Jurkat, Clone E6-1 (cell line): ENCODE results near the gene WFDC10A. TPM values are rescaled to one million over a fixed set of nuclear protein-coding genes. Genes with fewer than 3 reads are reported as not detected.
"Not testable (repeated sequence)": the region's sequence is repeated elsewhere in the genome, so short reads cannot be mapped to it uniquely, and the experiment has no call there.

Experiments
- DNase-seq: peaks from one replicate; pipeline ENCODE4 v3.0.0-alpha.2; 2011; ENCODE audit warnings: low read depth, low spot score
- H3K4me3 ChIP-seq: 2 replicates; pipeline ENCODE4 v1.5.1; 2011; ENCODE audit warnings: mild to moderate bottlenecking, low read length, control low read depth, moderate library complexity
- polyA plus RNA-seq: library from polyadenylated mRNA; unstranded; fragments of >200 nt; gene quantifications from one replicate; pipeline ENCODE4 v1.2.1, GENCODE V29; 2012; ENCODE audit warnings: missing spikeins; ENCODE audit not compliant: insufficient read length, insufficient read depth

WFDC10A gene
- polyA plus RNA-seq: not detected

DNA sequence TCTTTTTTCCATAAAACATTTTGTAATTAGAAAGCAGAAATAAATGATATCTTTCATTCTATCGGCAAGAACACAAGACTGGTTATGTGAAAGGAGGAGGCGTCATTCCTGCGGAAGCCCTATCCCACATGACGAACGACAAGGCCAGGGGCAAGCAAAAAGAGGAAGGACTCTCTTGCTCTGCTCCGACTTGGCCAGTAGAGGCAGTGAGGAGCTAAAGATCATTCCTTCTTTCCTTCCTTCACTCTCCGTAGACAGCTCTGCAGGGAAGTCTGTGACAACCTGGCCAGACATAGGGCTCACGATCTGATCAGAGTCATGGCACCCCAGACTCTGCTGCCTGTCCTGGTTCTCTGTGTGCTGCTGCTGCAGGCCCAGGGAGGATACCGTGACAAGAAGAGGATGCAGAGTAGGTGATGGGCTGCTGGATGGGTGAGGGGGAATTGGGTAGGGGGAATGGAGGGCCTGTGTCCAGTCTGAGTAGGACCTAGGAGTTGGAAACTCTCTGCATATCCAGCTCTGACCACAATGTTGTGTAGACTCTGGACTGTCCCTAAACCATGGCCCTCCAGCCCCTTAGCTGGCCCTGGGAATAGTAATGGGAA is at the start of gene WFDC10A:
TSS of gene WFDC10A (plus strand) at position 244 of the 605 bp plus-strand sequence. CDS start at position 319, 75 bp downstream.
- H3K4me3 ChIP-seq: no peak within 1 kb of the TSS
- DNase-seq: peak; percentile 58

DNA sequence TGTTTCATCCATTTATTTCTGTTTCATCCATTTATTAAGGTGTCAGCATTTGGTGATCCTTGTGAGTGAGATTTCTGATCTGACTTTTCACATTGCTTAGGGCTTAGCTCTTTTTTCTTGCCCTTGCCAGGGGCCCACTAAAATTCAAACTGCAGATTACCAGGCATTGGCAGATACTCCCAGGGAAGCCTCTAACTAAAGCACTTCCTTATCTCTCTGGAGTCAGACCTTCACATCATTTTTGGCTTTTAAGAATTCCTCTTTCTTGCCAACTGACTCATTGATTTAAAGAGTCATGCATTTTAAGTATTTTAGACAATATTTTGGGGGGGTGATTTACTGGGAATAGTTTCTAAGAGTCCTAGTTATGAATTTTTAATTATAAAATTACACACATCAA is 47.8 kb upstream of the WFDC10A start:
- no peak for DNase-seq
- H3K4me3 ChIP-seq: no peak overlapping the region

DNA sequence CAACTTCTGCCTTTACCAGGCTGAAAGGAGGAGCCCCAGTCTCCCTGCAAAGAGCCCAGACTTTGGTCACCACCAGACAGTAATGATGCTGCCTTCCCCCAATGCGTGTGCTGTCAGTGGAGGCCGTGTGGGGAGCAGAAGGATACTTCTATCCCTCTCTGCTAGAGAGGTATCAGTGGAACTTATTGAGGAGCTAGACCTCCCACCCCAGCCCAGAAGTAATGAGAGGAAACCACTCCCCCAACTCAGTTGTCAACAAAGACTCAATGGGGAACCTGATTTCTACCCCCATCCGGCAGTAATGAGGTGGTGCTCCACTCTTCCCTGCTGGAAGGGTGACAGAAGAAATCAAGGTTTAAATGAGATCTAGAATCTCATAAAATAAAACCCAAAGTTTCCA is 46.0 kb upstream of the WFDC10A start:
- no peak overlapping the region for H3K4me3 ChIP-seq
- DNase-seq: no peak

DNA sequence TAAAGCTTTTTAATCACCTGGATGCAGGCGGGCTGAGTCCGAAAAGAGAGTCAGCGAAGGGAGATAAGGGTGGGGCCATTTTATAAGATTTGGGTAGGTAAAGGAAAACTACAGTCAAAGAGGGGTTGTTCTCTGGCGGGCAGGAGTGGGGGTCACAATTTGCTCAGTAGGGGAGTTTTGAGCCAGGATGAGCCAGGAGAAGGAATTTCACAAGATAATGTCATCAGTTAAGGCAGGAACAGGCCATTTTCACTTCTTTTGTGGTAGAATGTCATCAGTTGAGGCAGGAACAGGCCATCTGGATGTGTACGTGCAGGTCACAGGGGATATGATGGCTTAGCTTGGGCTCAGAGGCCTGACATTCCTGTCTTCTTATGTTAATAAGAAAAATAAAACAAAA is 45.2 kb upstream of the WFDC10A start:
- not testable (repeated sequence) for H3K4me3 ChIP-seq, DNase-seq

DNA sequence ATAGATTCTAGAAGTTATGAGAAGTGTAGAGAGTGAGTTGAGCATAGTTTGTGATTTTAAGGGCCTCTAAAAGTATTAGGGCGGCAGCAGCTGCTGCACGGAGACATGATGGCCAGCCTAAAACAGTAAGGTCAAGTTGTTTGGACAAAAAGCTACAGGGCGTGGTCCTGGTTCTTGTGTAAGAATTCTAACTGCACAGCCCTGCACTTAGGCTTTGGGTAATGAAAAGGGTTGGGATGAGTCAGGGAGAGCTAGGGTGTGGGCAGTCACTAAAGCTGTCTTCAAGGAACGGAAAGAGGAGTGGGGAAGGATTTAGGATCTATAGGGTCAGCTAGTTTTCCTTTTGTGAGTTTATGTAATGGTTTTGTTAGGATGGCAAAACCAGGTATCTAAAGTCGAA is 43.6 kb upstream of the WFDC10A start:
- not testable (repeated sequence) for DNase-seq, H3K4me3 ChIP-seq

DNA sequence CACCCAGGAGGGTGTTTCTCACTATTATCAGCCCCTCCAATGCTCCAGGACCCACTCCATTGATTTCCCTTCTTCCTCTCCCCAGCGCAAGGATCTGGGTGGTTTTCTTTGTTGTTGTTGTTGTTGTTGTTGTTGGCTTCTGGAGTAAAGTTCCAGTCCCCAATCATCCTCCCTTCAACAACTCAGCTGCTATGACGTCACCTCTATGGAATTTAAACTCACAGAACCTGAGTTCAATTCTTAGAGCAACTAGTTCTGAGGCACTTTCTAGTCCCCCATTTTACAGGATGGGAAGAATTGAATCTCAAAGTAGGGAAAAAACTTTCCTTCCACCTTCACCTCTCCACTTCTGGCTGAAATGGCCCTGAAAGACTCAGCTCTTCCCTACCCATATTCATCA is 40.7 kb upstream of the WFDC10A start:
- no peak for DNase-seq
- H3K4me3 ChIP-seq: no peak overlapping the region

DNA sequence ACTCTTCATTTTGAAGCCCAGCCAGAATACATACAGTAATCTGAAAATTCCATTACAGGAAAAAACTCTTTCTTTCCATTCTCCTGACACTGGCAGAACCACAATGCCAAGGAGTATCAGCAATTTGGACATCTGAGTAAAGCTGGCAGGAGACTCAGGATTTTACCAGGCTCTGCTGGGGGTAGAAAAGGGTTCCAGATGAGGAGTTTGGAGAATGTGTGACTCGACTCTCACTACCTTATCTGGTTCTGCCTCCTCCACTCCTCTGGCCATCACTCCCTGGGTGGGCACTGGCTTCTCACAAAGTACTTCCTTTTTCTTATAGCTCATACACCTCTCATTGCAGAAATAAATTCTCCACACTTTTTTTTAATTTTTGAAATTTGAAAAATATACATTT is 39.8 kb upstream of the WFDC10A start:
- H3K4me3 ChIP-seq: no peak overlapping the region
- no peak for DNase-seq

DNA sequence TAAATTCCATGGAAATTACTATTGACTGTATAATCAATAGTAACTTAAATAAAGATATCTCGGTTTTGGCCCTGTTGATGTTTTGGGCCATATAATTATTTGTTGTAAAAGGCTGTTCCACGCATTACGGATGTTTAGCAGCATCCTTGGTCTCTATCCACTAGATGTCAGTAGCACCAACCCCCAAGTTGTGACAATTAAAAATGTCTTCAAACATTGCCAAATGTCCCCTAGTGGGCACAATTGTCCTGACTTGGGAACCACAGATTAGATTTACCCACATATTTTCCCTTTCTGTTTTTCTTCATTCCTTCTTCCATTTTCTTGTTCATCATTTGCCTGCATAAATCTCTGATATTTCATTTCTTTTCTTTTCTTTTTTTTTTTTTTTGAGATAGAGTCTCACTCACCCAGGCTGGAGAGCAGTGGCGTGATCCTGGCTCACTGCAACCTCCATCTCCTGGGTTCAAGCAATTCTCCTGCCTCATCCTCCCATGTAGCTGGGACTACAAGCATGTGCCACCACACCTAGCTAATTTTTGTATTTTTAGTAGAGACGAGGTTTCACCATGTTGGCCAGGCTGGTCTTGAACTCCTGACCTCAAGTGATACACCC is 36.9 kb upstream of the WFDC10A start:
- no peak overlapping the region for H3K4me3 ChIP-seq
- DNase-seq: peak; percentile 75

DNA sequence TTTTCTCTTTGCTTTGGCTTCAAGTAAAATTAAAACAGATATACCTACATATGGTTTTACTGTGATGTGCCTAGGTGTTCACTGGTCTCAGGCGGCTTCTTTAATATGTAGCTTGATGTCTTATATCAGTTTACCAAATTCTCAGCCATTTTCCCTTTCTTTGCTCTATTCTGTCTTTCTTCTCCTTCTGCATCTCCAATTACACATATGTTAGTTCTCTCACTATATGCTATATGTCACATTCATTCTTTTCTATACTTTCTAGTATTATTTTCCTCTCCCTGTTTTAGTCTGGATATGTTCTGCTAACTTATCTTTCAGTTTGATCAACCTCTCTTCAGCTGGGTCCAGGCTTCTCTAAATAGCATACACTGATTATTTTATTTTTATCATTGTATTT is 36.0 kb upstream of the WFDC10A start:
- H3K4me3 ChIP-seq: no peak overlapping the region
- DNase-seq: no peak

DNA sequence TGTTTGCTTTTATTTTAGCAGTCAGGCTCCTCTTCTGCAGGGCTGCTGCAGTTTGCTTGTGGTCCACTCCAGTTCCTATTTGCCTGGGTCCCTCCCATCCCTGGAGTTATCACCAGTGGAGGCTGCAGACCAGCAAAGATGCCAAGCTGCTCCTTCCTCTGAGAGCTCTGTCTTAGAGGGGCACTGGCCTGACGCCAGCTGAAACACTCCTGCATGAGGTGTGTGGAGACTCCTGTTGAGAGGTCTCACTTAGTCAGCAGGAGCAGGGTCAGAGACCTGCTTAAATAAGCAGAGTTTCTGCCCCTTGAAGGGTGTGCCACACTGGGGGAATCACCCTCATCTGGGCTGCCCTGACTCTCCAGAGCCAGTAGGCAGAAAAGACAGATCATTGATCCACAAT is 34.3 kb upstream of the WFDC10A start:
- DNase-seq: no peak
- no peak overlapping the region for H3K4me3 ChIP-seq

DNA sequence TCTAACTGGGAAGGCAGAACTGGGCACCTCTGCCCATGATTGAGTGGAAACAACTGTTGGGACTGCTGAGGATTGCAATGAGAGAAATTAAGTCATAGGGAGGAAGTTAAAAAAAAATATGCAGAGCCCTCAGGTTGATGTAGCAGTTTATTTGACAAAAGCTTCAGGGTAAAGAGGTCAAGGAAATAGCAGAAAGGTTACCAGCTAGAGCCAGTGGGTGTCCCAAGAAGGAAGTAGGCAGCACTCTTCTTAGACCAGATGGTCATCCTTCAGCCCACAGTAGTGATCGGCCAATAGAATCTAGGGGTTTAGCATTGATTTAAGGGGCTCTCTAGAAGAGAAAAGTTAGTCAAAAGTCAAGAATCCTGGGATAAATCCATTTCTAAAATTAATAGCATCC is 21.7 kb upstream of the WFDC10A start:
- H3K4me3 ChIP-seq: no peak overlapping the region
- DNase-seq: no peak

DNA sequence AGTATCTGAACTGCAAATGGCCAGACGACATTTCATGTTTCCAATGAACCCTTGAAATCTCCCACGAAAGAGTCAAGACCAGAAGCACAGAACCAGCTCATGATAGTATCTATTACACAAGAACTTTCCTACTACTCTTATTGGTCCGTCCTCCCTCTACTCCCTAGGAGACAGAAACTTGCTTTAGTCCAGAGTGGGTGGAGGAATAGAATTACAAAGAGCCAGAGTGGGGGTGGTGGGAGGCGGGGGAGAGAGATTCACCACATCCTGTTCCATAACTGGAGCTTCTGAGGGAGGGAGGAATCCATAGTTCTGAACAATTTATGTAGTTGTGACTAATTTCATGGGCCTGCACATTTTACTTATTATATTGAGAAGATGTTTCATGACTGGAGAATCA is 18.5 kb upstream of the WFDC10A start:
- DNase-seq: peak; percentile 14
- H3K4me3 ChIP-seq: no peak overlapping the region

DNA sequence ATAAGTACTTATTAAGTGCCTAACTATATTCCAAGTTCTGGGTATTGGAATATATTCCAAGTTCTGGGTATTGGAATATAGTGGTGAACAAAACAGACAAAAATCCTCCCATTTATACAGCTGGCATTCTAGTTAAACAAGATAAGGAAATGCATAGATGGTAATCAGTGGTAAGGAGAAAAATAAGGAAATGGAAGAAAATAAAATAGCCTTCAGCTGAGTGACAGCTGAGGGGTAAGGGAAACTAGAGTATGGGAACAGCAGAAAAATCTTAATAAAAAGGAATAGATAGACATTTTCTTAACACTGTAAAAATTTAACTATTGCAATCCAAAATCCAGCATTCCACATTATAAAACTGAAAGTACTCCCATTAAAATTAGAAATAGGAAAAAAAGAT is 17.2 kb upstream of the WFDC10A start:
- no peak for DNase-seq
- H3K4me3 ChIP-seq: no peak overlapping the region

DNA sequence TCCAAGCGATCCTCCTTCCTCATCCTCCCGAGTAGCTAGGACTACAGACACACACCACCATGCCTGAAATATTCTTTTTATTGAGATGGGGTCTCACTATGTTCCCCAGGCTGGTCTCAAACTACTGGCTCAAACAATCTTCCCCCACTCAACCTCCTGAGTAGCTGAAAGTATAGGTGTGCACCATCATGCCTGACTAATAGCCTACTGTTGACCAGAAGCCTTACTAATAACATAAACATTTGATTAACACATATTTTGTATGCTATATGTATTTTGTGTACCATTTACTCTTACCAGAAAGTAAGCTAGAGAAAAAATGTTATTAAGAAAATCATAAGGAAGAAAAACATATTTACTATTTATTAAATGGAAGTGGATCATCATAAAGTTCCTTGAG is 11.9 kb upstream of the WFDC10A start:
- no peak for DNase-seq
- H3K4me3 ChIP-seq: no peak overlapping the region

DNA sequence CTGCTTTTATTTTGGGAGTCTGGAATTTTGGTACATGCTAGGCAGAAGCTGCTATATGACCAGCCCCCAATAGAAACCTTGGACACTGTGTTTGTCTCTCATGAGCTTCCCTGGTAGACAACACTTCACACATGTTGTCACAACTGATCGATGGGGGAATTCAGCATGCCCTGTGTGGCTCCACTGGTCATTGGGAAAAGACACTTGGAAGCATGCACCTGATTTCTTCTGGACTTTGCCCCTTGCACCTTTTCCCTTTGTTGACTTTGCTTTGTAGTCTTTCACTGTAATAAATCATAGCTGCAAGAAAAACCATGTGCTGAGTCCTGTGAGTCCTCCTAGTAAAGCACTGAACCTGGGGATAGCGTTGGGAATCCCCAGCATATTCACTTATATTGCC is 7.9 kb upstream of the WFDC10A start:
- no peak for DNase-seq
- H3K4me3 ChIP-seq: no peak overlapping the region

DNA sequence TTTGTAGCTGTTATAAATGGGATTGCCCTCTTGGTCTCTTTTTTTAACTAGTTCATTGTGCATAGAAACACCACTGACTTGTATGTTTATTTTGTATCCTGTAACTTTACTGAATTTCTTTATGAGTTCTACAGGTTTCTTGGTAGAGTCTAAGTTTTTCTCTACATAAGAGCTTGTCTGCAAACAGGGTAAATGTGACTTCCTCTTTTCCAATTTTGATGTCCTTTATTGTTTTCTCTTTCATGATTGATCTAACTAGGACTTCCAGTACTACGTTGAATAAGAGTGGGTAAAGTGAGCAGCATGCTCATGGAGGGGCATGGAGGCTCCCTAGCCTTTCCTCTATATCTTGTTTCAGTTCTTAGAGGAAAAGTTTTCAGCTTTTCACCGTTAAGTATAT is 3.0 kb upstream of the WFDC10A start:
- H3K4me3 ChIP-seq: no peak overlapping the region
- no peak for DNase-seq

DNA sequence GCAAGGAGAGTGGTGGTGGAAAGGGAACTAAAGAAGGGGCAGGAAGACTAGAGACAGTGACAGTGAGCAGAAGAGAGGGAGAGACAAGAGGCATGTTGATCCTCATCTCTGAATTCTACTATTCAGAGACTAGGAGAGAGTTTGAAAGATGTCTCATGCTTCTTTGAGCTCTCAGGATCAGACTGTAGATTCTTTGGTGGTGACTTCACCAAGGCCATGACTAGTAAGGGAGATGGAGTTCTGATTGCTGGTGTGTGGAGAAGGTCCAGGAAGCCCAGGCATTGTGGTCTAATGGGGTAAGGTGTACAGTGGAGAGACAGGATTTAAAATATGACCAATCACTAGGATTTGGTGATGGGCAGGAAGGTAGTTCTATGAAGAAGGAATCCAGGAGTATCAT is 832 bp downstream of the WFDC10A start:
- no peak overlapping the region for H3K4me3 ChIP-seq
- no peak for DNase-seq

DNA sequence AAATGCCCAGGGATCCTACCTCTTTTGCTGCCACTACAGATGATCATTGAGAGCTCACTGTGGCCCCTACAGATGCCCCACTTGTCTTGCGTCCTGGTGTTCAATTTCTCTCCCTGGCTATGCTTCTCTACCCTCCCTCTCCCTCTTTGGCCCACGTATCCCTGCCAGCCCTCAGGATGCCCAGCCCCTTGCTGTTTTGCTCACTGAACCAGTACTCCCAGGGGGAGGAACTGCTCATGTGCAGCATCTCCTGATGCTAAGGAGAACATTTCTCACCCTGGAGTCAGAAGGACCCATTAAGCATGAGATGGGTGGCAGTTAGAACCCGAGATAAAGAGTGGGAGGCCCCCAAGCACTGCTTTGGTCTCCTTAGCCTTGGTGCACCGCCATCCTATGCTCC is 1.6 kb downstream of the WFDC10A start, which contains the start of gene WFDC9:
TSS of gene WFDC9 (minus strand) at position 101 of the 400 bp plus-strand sequence. CDS start 21,103 bp downstream, outside the sequence.
- no peak for DNase-seq
- no peak within 1 kb of the TSS for H3K4me3 ChIP-seq

DNA sequence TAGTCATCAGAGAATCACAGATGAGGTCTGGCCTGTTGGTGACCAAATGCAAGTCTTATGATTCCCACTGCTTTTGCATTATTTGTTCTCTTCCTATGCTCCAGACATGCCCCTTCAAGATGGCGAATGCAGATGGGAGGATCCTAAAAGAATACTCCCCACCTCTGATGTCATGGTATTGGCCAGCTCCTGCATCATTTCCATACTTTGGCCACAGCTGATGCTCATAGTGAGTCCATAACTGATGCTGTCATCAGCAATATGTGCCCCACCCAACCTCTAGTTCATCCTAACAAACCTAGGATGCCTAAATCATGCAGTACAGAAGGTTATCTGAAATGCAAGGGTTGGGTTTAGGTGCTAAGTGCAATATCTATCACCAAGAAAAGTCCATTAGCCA is 7.0 kb downstream of the WFDC10A start:
- DNase-seq: no peak
- no peak overlapping the region for H3K4me3 ChIP-seq

DNA sequence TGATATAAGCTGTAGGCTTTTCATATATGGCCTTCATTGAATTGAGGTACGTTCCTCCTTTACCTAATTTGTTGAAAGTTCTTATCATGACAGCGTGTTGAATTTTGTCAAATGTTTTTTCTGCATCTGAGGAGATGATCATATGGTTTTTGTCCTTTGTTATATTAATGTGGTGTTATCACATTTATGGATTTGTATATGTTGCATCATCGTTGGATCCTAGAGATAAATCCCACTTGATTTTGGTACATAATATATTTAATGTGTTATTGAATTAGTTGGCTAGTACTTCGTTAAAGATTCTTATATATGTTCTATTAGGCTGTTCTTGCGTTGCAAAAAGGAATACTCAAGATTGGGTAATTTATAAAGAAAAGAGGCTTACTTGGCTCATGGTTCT is 10.1 kb downstream of the WFDC10A start:
- DNase-seq: no peak
- no peak overlapping the region for H3K4me3 ChIP-seq

DNA sequence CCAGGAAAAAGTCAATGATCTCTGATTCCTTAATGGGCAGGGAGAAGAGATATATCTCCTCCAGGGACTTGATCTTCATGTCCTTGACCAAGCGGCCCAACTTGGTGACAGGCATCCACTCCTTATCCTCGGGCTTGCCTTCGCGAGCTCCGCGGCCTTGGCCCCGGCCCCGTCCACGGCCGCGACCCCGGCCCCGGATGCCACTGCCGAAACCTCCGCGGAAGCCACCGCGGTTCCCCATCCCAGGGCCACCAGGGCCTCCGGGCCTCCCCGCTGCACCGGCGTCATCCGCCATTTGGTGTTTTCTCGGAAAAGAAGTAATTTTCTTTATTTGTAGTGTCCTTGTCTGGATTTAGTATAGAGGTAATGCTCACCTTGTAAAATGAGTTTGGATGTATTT is 11.5 kb downstream of the WFDC10A start:
- not testable (repeated sequence) for DNase-seq, H3K4me3 ChIP-seq
